HG03432 (cell line): ENCODE measurements around the gene NAIF1.
"Not testable (repeated sequence)": the region's sequence is repeated elsewhere in the genome, so short reads cannot be mapped to it uniquely, and the experiment has no call there.

Experiments
- ATAC-seq: cut with Tn5 transposase; IDR thresholded peaks from one replicate; pipeline ENCODE4 v1.9.1; 2021; ENCODE audit warnings: mild to moderate bottlenecking, moderate library complexity; ENCODE audit not compliant: unreplicated experiment

NAIF1 gene

GRCh38 chr9:128088253-128088945, 21.3 kb upstream of the NAIF1 start:
- ATAC-seq, result no peak

GRCh38 chr9:128087262-128087661, 20.1 kb upstream of the NAIF1 start:
- ATAC-seq, result no peak

DNA sequence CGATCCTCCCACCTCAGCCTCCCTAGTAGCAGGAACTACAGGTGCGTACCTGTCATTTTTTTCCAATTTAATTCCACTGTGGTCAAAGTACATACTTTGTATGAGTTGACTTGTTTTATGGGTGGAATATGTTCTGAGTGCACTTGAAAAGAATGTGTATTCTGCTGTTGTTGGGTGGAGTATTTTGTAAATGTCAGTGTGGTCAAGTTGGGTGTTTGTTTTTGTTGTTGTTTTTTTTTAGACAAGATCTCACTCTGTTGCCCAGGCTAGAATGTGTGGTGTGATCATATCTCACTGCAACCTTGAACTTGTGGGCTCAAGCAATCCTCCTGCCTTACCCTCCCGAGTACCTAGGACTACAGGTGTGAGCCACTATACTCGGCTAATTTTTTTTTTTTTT, 18.8 kb upstream of the NAIF1 start:
- ATAC-seq, result no peak

DNA sequence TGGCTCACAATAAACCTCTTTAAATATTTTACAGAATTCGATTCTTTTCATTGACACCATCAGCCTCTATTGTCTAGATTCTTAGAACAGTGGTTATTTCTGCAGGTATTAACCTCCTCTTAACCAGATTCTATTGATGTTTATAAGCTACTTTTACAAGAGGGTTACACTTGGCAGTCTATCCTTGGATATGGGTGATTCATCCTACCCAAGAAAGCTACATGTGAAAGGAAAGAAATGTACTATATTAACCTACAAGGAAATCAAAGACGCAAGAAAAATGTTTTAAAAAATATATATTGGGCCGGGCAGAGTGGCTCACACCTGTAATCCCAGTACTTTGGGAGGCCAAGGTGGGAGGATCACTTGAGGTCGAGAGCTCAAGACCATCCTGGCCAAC, 17.6 kb upstream of the NAIF1 start:
- ATAC-seq, result no peak

DNA sequence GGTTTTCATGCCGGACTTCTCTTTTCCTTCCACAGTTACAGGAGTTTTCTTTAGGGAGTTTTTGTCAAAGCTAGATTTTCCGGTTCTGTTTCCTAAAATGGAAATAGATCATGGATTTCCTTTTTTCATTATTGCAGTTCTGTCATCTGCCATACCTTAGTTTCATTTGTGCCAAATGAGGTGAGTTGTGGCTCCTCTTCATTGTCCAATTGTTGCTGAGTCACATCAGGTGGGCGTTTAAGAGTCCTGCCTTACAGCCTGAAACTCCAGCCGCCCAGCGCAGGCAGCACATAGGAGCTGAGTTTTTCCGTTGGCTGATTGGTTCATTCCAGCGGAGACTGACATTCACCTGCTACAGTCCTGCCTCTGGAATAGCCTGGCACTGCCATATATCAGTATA, 15.0 kb upstream of the NAIF1 start:
- ATAC-seq, result no peak

GRCh38 chr9:128081056-128081455, 13.9 kb upstream of the NAIF1 start:
- ATAC-seq, result no peak

DNA sequence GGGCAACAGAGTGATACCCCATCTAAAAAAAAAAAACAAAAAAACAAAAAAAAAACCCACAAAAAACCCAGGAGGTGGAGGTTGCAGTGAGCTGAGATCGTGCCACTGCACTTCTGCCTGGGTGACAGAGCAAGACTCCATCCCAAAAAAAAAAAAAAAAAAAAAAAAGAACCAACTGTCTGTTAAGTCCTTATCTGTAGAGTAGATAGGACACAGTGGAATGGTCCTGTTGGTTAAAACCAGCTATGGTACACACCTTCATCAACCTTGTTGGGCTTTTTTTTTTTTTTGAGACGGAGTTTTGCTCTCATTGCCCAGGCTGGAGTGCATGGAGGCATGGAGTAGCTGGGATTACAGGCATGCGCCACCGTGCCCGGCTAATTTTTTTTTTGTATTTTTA, 13.1 kb upstream of the NAIF1 start:
- ATAC-seq, result no peak

- no peak for ATAC-seq
These were observed 11.6 kb upstream of the NAIF1 start for GRCh38 chr9:128078504-128079434.

DNA sequence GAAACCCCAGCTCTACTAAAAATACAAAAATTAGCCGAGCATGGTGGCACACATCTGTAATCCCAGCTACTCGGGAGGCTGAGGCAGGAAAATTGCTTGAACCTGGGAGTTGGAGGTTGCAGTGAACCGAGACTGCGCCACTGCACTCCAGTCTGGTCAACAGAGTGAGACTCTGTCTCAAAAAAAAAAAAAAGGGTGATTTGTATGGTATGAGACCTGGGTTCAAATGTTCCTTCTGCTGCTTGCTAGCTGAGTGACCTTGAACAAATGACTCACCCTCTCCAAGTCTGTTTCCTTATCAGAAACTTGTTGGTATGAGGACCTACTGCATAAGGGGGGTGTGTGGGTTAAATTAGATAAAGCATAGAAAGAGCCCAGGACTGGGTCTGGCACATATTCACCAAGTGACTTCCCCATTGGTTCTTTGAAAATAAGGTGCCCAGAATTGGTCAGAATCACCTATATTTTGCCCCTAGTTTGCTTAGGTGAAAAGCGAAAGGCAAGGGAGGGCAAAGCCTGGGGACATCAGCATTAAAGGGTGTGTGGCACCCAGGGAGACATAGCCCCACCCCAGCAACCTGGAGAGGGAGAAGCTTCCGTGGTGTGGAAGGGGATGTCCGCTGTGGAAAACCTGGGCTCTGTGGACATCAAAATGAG, 10.9 kb upstream of the NAIF1 start:
- ATAC-seq, result no peak

DNA sequence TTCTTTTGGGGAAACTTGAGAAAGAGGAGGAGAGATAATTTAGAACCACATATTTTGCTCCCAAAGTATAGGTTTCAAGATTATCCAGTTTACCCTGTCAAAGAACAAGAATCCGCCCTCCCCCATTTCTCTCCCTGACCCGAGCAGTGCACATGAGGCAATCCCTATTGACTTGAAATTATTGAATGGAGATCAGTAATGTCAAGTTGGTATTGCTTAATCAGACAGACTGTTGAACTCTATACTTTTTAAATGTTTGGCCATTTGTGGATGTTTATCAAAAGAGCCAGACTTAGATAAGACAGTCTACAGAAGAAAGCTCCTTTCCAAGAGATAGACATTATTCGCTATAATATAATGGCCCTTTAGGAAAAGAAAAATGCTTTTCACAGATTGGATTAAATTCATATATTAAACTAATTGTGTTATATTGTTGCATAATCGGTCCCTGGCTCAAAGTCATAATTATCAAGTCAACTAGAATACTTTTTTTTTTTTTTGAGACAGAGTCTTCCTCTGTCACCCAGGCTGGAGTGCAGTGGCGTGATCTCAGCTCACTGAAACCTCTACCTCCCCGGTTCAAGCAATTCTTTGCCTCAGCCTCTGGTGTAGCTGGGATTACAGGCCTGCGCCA, 6.2 kb upstream of the NAIF1 start:
- ATAC-seq, result no peak

DNA sequence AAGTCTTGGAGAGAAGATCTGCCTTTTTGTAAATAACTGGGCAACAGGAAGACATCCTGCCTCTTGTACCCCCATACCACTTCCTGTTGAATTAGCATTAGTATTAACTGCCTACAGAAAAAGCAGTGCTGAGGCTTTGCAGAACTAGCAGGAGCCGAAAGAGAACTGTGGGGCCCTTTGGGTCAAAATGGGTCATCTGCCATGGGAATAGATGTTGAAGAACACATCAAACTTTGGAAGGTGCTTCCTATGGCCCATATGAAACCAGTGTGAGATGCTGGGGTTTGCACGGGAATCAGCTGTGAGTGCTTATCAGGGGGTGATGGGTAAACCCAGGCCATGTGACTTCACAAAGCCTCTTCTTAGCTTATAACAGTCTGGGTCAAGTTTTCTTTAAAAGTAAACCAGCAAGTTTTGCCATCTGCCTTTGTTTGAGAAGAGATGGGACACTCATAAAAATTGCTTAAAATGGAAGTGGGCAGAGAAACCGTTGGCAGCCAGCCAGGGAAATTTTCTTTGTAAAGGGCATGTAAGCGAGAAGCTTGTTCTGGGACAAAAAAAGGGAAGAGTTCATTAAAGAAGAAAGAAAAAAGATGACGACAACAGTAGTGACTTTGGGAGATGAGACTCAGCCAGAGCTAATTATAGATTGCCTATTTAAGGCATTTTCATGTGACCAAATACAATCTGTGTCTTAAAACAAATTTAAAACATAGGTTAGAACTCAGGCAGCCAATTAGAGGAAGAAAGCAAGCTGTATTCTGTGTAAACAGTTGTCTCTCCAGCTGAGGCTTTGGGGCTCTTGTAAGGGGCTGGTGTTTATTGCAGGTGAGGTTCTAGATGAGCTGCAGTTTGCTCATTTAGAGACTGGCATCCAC, 5.3 kb upstream of the NAIF1 start:
- no peak for ATAC-seq

GRCh38 chr9:128071475-128071874, 4.4 kb upstream of the NAIF1 start:
- not testable (repeated sequence) for ATAC-seq

DNA sequence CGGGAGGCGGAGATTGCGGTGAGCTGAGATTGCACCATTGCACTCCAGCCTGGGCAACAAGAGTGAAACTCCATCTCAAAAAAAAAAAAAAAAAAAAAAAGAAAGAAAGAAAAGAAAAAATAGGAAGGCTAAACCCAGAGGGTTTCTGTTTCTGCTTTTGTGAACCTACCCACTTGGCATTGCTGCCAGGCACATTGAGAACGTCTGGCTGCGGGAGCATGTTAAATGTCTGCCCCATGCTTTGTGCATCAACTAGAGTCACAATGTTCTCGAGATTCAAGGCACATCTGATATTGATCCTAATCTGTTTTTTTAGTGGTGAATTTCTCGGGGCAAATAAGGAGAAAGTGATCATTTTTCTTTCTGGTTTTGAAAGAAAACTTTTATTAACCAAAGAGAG, 3.8 kb upstream of the NAIF1 start:
- no peak for ATAC-seq

GRCh38 chr9:128068386-128069205, 1.5 kb upstream of the NAIF1 start:
- ATAC-seq, result peak; percentile 12

GRCh38 chr9:128067645-128068385, 695 bp upstream of the NAIF1 start, which contains the start of gene SLC25A25:
Gene SLC25A25 (plus strand): TSS chr9:128068232. CDS start chr9:128068320, 88 bp downstream.
- ATAC-seq, result peak; percentile 76

DNA sequence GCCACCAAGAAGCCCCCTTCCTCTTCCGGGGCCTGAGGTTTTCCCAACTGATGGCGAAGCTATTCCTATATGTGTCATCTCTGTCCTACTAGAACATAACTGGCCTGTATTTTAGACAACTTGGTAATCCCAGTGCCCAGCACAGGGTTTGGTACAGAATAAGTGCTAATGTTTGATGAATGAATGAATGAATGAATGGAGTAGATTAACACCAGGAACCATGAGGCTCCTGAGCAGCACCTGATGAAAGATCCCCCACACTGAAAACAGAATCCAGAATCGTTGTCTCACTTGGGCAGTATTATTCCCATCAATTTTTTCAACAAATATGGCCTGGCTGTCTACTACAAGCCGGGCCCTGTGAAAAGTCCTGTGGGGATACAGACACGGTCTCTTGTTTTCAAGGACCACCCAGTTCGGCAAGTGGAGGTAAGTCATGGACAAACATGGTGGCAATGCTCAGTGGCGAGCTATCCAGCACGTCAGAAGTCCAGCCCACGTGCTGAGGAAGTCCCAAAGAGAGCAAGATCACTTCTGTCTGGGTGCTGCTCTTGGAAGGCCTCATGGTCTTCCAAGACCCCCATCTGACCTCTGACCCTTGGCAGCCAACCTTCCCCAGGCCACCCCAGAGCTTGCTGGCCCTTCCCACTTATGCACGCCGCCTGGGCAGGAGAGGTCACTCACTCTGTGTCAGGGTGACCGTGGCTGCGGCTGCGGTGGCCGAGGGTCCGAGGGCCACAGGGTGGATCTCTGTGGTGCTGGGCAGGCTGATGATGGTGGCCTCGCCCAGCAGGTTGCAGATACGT, 1.0 kb downstream of the NAIF1 start:
- no peak for ATAC-seq
